OCI-M2 (cell line): ENCODE measurements around the gene MYOM3.
"Not testable (repeated sequence)": the region's sequence is repeated elsewhere in the genome, so short reads cannot be mapped to it uniquely, and the experiment has no call there.

Experiments used
- DNase-seq: peaks from one replicate; lab custom pipeline; 2025; ENCODE audit not compliant: unreplicated experiment; lab: John Stamatoyannopoulos, UW

The MYOM3 gene

GRCh38 chr1:24074817-24075589, 36.9 kb downstream of the MYOM3 start:
- no peak for DNase-seq

GRCh38 chr1:24074196-24074595, 37.7 kb downstream of the MYOM3 start:
- no peak for DNase-seq

GRCh38 chr1:24071941-24072340, 40.0 kb downstream of the MYOM3 start:
- DNase-seq: no peak

- DNase-seq: peak; percentile 5
Observed at GRCh38 chr1:24070821-24071393, 41.0 kb downstream of the MYOM3 start.

- DNase-seq: no peak
Observed at GRCh38 chr1:24069817-24070216, 42.1 kb downstream of the MYOM3 start.

GRCh38 chr1:24067978-24068377, 44.0 kb downstream of the MYOM3 start:
- DNase-seq: no peak

GRCh38 chr1:24065304-24065703, 46.6 kb downstream of the MYOM3 start:
- DNase-seq: no peak

GRCh38 chr1:24062221-24062620, 49.7 kb downstream of the MYOM3 start:
- no peak for DNase-seq

- DNase-seq: no peak
Observed at GRCh38 chr1:24060482-24060881, 51.5 kb downstream of the MYOM3 start.

- DNase-seq: no peak
Observed at GRCh38 chr1:24058671-24059455, 53.1 kb downstream of the MYOM3 start.

GRCh38 chr1:24057171-24057570, 54.8 kb downstream of the MYOM3 start:
- DNase-seq: no peak

GRCh38 chr1:24055681-24056080, 56.3 kb downstream of the MYOM3 start:
- DNase-seq: no peak

GRCh38 chr1:24052220-24052619, 59.7 kb downstream of the MYOM3 start:
- no peak for DNase-seq

- no peak for DNase-seq
Observed at GRCh38 chr1:24051206-24051945, 60.6 kb downstream of the MYOM3 start.

- no peak for DNase-seq
Observed at GRCh38 chr1:24049733-24050132, 62.2 kb downstream of the MYOM3 start.

GRCh38 chr1:24048894-24049293, 63.0 kb downstream of the MYOM3 start:
- not testable (repeated sequence) for DNase-seq

- DNase-seq: no peak
Observed at GRCh38 chr1:24048205-24048869, 63.6 kb downstream of the MYOM3 start.

GRCh38 chr1:24047110-24047477, 64.8 kb downstream of the MYOM3 start:
- no peak for DNase-seq

GRCh38 chr1:24045771-24046170, 66.2 kb downstream of the MYOM3 start:
- no peak for DNase-seq

GRCh38 chr1:24044672-24045071, 67.3 kb downstream of the MYOM3 start:
- not testable (repeated sequence) for DNase-seq
